NCI-H2107 (cell line): ENCODE data around the gene SPINK8.
A peak's percentile ranks its signal among the peaks of the same experiment; 100 is the strongest.

ENCODE experiments used
- DNase-seq: peaks from one replicate; lab custom pipeline; 2025; lab: John Stamatoyannopoulos, UW

Gene SPINK8

GRCh38 chr3:48320996-48321395 is 12.5 kb downstream of the SPINK8 start:
- DNase-seq, result no peak

GRCh38 chr3:48318713-48319468 is 14.6 kb downstream of the SPINK8 start:
- no peak for DNase-seq

- no peak for DNase-seq
Measured at GRCh38 chr3:48314542-48314941, 18.9 kb downstream of the SPINK8 start.

- DNase-seq, result no peak
Measured at GRCh38 chr3:48306860-48307530, 26.5 kb downstream of the SPINK8 start.

- no peak for DNase-seq
Measured at GRCh38 chr3:48306290-48306689, 27.2 kb downstream of the SPINK8 start.

GRCh38 chr3:48305396-48305795 is 28.1 kb downstream of the SPINK8 start:
- no peak for DNase-seq

GRCh38 chr3:48303021-48303420 is 30.4 kb downstream of the SPINK8 start:
- DNase-seq, result no peak

GRCh38 chr3:48301800-48302166 is 31.7 kb downstream of the SPINK8 start:
- DNase-seq, result no peak

GRCh38 chr3:48301020-48301799 is 32.3 kb downstream of the SPINK8 start, which contains the start of gene NME6:
TSS of gene NME6 (minus strand) at chr3:48301367.
- DNase-seq, result peak; percentile 65

- DNase-seq, result no peak
Measured at GRCh38 chr3:48299746-48300712, 33.4 kb downstream of the SPINK8 start.

GRCh38 chr3:48297111-48297810 is 36.2 kb downstream of the SPINK8 start:
- DNase-seq, result no peak

GRCh38 chr3:48296699-48297098 is 36.8 kb downstream of the SPINK8 start:
- no peak for DNase-seq

- no peak for DNase-seq
Measured at GRCh38 chr3:48294611-48295263, 38.7 kb downstream of the SPINK8 start.

- DNase-seq, result no peak
Measured at GRCh38 chr3:48289659-48290058, 43.8 kb downstream of the SPINK8 start.

- DNase-seq, result no peak
Measured at GRCh38 chr3:48287034-48287433, 46.4 kb downstream of the SPINK8 start.

- DNase-seq, result no peak
Measured at GRCh38 chr3:48286308-48286707, 47.2 kb downstream of the SPINK8 start.

- DNase-seq, result no peak
Measured at GRCh38 chr3:48285675-48286074, 47.8 kb downstream of the SPINK8 start.

GRCh38 chr3:48285132-48285531 is 48.3 kb downstream of the SPINK8 start:
- no peak for DNase-seq

- no peak for DNase-seq
Measured at GRCh38 chr3:48280881-48281280, 52.6 kb downstream of the SPINK8 start.

GRCh38 chr3:48278884-48279559 is 54.4 kb downstream of the SPINK8 start:
- no peak for DNase-seq
